ENCODE results near the gene CRTAC1. TPM values are rescaled to one million over a fixed set of nuclear protein-coding genes. Genes with fewer than 3 reads are reported as not detected.

Gene CRTAC1
- total and polyA plus RNA-seq, 9 of the 15 experiments (the other 6 are each of a cell fraction or from before 2014, with no cell fraction given): not detected

DNA sequence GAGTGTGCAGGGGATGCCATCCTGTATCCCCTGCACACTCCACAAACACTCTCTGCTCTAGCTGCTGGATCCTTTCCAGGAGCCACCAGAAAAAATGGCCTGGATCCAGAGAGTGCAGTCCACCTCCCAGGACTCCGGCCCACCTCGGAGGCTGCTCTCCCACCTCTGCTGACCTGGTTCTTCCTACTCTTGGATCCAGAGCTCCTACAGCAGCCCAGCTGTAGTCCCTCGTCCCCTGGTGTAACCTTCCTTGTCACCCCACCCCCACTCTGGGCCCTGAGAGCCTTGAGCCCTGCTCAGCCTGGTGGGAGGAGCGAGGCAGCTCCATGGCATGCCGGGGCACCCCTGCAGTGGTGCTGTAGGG lies 126.4 kb downstream of the CRTAC1 start (continued):
- no peak for TF ChIP-seq SFPQ (IDR thresholded peaks at IDR 0.05; ENCODE audit: low read depth, low read length)
- no peak for TF ChIP-seq BRF2 (IDR thresholded peaks at IDR 0.05; ENCODE audit: borderline replicate concordance, insufficient read depth, insufficient read length)
- TF ChIP-seq TAF1 (IDR thresholded peaks at IDR 0.05; ENCODE audit: control insufficient read depth, extremely low read depth, insufficient read depth, low read length, severe bottlenecking): no peak

DNA sequence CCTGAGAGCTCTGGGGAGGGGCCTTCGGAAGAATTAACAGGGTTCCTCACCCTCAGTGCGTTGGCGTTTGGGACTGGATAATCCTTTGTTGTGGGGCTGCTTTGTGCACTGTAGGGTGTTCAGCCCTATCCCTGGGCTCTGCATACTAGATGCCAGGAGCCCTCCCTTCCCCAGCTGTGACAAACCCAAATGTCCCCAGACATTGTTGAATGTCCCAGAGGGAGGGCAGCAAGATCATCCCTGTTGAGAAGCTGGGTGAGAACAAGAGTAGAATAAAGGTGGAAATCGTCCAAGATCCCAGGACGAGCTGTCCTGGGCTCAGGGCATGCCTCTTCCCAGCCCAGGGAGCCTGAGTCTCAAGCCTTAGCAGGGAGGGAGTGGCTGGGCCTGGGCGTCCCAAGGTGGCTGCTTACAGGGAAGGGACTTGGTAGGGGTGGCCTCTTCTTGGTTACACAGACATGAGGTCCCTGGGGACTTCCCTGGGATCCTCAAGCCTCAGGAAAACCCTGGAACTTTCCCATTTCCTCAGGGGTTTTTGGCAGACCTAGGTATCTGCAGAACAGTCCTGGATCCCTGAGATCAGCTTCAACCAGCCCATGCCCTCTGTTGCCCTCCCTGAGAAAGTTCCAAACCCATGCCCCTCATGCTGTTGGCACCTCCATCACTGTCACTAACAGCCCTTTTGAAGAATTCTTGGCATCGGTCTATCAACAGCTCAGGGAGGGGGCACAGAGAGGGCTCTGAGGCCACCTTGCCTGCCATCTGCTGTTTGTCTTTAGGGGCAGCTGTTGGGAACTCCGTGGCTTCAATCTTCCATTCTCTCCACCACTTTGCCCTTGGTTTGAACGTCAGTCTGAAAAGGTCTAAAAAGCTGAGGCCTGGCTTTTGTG lies 127.0 kb downstream of the CRTAC1 start:
- H3K9me3 ChIP-seq (replicated peaks; ENCODE audit: control insufficient read depth, insufficient read depth, low read depth, low read length): no peaks in the 10 kb centered on the region
- no peaks in the 10 kb centered on the region for H3K36me3 ChIP-seq (ENCODE audit: control insufficient read depth, insufficient read depth, low read length)
- intact Hi-C loops (cut with micrococcal nuclease) (no loop called here), in situ Hi-C loops (cut with MboI) (loop anchor here (5.0 to 25.0 kb wide), 2 partner anchors 139 to 409 kb away; no protein-coding TSS in a partner anchor)
- no peaks in the 10 kb centered on the region for H3K79me2 ChIP-seq (ENCODE audit: control insufficient read depth, insufficient read depth, low read length)
- no TSS peak for BruUV-seq (replicated peaks)
- FAIRE-seq (no peak), DNase-seq (ENCODE audit: extremely low read depth in 1 of 4, low spot score in 3 of 4) (no peak), ATAC-seq (no peak)
- H2AFZ ChIP-seq (ENCODE audit: low read depth, low read length): no peak overlapping the region
- 6% methylated on average over 8 of the region's 9 CpGs for WGBS (ENCODE audit: insufficient coverage, low coverage, missing lambda C conversion rate)
- no peaks in the 10 kb centered on the region for H4K20me1 ChIP-seq (replicated peaks; ENCODE audit: control insufficient read depth, insufficient read depth, low read length)
- TF ChIP-seq ETV6 (IDR thresholded peaks at IDR 0.05; ENCODE audit: borderline replicate concordance in 1 of 2, low read depth in 2 of 2, low read length in 1 of 2) (no peak), ETV6 (CRISPR knock-in tag; IDR thresholded peaks at IDR 0.05; ENCODE audit: borderline replicate concordance) (no peak), CTCF (IDR thresholded peaks at IDR 0.05 in 2 of 3, conservative IDR thresholded peaks at IDR 0.05 in 1 of 3; ENCODE audit: insufficient read depth in 2 of 3, low read depth in 1 of 3, low read length in 3 of 3) (0 out of 6 replicates have a peak, but pooled peaks of 1 of the 3 experiments have one; percentile 12)
- TF ChIP-seq, protein P1, sequence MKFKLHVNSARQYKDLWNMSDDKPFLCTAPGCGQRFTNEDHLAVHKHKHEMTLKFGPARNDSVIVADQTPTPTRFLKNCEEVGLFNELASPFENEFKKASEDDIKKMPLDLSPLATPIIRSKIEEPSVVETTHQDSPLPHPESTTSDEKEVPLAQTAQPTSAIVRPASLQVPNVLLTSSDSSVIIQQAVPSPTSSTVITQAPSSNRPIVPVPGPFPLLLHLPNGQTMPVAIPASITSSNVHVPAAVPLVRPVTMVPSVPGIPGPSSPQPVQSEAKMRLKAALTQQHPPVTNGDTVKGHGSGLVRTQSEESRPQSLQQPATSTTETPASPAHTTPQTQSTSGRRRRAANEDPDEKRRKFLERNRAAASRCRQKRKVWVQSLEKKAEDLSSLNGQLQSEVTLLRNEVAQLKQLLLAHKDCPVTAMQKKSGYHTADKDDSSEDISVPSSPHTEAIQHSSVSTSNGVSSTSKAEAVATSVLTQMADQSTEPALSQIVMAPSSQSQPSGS (CRISPR knock-in tag; IDR thresholded peaks at IDR 0.05): no peak
- H3K4me2 ChIP-seq (ENCODE audit: insufficient read depth, low read length): no peak overlapping the region
- ChIA-PET POLR2A (interaction anchor here (1.0 kb wide), 1 partner anchor 15 kb away, joined by 3 read pairs; no protein-coding TSS in a partner anchor), CTCF (ENCODE audit: low intra/inter-chr PET ratio) (no interaction called here)
- no peak overlapping the region for H3K9ac ChIP-seq (ENCODE audit: insufficient read depth in 1 of 2, low read depth in 2 of 2, low read length in 2 of 2)
- peaks cover 8% of the 10 kb centered on the region in 2 experiments; a peak in 4 of 5 replicates for H3K4me1 ChIP-seq (replicated peaks in 1 of 2; ENCODE audit: control insufficient read depth in 2 of 2, insufficient read depth in 2 of 2, low read length in 2 of 2)
- no peaks in the 10 kb centered on the region for H3K9me1 ChIP-seq (ENCODE audit: control insufficient read depth, insufficient read depth, low read length)
- no peak overlapping the region for H3K27ac ChIP-seq (ENCODE audit: extremely low read depth, low read depth, low read length)
- H3K4me3 ChIP-seq: no peak overlapping the region
- peaks cover 26 to 62% of the 10 kb centered on the region in 2 experiments; a peak in 4 of 5 replicates for H3K27me3 ChIP-seq (ENCODE audit: control insufficient read depth in 2 of 2, insufficient read depth in 2 of 2, low read length in 2 of 2)
